ENCODE results near the gene ST3GAL5.
"Not testable (repeated sequence)": the region's sequence is repeated elsewhere in the genome, so short reads cannot be mapped to it uniquely, and the experiment has no call there.

ST3GAL5 gene

GRCh38 chr2:85830645-85831044 lies 58.1 kb downstream of the ST3GAL5 start:
- DNase-seq: no peak

DNA sequence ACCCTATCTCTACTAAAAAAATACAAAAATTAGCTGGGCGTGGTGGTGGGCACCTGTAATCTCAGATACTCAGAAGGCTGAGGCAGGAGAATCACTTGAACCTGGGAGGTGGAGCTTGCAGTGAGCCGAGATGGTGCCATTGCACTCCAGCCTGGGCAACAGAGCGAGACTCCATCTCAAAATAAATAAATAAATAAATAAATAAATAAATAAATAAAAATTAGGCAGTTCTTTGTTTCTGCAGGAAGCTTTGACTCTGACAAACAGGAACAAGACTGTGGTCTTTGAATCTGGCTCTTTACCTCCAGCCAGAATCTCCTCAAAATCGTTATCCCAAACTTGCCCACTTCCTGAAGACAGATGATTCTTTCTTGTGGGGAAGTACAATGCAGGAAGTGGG lies 59.4 kb downstream of the ST3GAL5 start:
- DNase-seq: not testable (repeated sequence)

DNA sequence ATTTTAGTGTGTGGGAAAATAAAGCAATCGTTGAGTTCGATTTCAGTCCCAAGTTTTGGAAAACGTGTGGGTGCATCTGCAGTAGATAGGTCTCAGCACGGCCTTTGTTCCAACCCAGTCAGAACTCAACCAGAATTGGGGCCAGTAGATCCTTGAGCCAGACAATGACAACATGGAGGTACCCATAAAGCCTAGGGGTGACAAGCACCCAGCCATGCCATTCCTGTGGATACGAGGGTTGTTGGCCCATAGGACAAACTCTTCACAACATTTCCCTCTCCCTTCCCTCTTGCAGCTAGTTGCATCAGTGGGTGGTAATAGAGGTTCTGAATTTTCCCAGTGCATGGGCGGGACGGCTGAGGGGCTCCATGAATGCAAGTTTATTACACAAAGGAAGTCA lies 60.1 kb downstream of the ST3GAL5 start:
- DNase-seq: no peak

GRCh38 chr2:85827879-85828569 lies 60.8 kb downstream of the ST3GAL5 start:
- no peak for DNase-seq

DNA sequence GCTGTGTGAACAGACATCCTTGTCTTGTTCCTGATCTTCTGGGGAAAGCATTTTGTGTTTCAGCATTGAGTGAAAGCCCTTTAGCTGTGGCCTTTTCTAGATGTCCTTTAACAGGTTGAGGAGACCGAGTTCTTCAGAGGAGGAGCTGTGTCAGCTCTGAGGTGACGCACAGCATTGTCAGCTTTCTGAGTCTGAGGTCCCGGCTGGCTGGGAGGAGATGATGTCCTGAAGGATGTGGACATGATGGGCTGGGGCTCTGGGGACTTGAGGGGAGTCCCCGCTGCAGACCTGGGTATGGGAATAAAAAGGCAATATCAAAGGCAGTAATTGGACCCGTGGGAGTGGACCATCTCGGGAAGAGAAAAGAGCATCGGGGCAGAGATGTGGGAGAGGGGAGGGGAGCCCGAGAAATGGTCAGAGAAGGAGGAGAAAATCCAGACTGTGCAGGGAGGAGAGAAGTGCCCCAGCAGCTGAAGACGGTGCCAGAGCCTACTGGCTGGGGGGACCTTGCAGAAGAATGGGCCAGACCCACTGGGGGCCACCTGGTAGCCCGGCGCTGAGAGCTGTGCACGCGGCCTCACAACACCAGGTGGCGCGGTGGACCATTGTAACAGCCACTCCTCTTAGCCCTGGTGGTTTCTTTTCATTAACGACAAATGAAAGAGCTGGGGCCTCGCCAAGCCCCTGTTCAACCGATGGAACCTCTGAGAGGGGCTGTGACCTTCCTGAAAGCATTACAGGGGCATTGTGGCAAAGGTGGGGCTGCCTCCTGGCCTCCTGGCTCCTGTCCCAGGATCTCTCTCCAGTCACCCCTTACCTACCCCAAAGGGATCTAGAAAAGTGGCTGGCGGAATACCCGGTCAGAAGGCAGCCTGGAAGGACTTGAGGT lies 61.6 kb downstream of the ST3GAL5 start:
- DNase-seq: peak; percentile 83

- no peak for DNase-seq
Measured at GRCh38 chr2:85823951-85824350, 64.8 kb downstream of the ST3GAL5 start.

DNA sequence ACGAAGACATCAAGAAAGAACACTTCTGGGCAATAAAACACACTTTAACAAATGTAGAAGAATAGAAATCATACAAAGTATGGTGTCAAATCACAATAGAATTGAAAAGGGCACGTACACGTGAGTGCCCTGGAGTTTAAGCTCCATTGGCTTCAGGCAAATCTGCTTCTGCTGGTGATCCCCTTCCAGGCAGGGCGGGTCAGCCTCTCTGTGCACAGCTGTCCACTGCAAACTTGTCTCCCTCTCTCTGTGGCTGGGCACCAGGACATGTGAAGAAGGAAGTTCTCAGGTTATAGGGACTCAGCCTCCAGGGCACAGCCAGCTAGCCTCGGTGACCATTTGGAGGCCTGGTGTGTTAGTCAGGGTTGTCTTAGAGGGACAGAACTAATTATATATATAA lies 66.0 kb downstream of the ST3GAL5 start:
- peak; percentile 11 for DNase-seq

DNA sequence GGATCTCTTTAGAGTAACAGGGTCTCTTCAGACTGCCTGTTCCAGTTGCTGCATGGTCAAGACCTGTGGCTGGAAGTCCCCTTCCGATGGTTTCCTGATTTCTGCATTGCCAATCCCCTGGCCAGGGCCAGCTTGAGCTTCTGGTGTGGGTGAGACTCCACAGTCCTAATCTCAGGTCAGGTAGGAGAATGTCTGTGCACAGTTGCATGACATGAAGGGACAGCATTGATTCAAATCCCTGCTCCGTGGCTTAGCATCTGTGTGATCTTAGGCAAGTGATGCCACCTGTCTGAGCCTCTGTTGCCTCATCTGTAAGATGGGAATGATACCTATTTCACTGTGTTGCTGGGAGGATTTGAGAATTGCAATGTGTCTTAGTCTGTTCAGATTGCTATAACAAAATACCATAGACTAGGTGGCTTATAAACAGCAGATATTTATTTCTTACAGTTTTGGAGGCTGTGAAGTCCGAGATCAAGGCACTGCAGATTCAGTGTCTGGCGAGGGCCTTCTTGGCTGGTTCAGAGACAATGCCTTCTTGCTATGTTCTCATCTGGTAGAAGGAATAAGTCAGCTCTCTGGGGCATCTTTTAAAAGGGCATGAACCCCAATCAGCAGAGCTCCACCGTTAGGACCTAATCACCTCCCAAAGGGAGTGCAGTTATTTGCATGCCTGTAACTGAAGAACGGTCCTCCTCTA lies 68.8 kb downstream of the ST3GAL5 start:
- peak; percentile 4 for DNase-seq

GRCh38 chr2:85814802-85815550 lies 73.8 kb downstream of the ST3GAL5 start:
- DNase-seq: no peak

GRCh38 chr2:85813982-85814801 lies 74.6 kb downstream of the ST3GAL5 start:
- peak; percentile 93 for DNase-seq

GRCh38 chr2:85813211-85813981 lies 75.4 kb downstream of the ST3GAL5 start:
- DNase-seq: peak; percentile 20

DNA sequence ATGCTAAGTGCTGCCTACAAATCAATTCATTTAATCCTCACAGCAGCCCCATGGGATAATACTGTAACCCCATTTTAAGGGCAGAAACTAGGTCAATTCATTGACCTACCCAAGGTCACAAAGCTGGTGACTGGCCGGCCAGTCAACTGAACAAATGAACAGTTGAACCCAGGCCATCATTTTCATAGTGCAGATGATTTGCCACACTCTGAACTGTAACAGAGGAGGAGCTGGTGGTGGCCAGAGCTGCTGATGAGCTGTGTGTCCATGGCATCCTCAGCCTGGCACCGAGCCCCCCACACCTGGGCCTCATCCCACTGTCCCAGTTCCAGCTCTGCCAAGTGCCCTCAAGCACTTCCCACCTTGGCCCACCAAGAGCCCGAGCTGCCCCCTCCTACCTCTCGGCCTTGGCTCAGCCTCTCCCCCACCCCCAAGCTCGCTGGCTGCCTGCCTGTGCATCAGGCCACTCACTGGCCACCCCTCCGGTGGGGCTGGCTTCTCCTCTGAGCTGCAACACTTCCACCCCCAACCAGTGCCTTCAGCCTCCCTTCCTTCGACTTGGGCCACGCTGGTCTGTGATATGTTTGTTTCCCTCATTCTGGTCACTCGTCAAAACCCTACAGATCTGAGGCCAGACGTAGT lies 76.6 kb downstream of the ST3GAL5 start:
- peak; percentile 41 for DNase-seq

DNA sequence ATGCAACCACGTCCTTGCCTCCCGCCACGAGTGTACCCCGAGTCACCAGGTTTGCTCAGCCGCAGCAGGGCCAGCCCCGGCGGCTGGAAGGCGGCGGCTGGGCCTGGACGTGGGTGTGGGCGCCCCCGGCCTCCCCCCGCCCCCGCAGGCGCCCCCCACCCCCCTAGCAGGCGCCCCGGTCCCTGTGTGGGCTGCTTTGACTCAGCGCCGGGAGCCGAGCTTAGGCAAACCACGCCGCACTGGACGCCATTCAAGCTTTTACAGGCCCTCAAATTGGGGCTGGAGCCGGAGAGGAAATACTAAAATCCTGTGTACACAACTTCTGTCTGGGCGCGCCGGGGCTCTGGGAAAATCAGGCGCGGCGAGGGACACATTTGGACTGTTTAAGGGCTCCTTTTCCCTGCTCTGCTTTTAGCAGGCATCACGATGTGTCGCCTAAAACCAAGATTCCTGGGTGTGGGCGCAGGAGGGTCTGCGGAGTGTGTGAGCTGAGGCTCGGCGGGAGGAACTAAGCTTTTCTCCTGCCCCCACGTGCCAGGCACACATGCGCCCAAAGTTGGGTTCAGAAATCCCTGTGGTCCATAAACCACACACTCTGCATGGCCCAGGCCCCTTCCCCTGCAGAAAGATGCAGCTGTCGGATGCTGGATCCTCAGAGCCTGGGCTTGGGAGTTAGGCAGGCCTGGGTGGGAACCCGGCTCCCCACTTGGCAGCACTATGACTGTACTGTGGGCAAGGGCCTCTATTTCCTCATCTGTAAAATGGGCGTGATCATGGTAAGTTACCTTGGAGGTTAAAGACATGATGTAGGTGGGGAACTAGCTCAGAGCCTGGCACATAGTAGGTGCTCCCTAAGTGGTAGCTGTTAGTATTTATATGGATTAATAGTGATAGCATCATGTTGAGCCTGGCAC lies 77.4 kb downstream of the ST3GAL5 start:
- peak; percentile 85 for DNase-seq

DNA sequence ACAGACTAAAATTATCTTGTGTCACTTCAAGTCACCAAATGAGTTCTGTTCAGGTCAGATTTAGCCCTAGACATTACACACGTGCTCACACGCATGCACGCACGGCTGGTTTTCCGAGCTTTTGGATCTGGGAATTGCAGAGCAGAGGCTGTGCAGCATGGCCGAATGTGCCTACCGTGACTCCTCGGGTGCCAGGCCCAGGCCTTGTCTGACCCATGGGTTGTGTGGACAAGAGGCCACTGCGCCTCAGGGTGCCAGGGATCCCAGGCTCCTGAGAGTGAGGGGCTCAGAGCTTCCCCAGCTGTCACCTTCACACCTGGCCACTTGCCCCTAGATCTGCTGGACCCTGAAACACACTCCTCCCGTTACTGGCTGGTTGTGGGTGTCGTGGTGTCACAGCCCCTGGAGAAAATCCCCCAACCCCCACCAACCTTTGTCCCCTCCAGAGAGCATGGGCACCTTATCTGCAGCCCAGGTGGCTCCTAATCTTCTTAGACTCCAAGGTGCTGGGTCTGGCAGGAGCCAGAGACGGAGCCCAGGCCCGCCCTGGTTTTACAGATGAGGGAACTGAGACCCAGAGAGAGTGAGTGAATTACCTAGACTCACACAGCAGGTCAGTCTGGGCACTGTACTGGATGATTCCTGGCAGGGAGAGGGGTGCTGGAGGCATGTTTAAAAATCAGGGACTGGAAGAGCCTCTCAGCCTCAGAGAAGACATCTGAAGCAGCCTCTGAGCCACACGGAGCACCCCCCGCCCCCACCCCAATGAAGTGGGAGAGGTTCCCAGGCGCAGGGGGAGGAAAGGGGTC lies 78.2 kb downstream of the ST3GAL5 start:
- no peak for DNase-seq

DNA sequence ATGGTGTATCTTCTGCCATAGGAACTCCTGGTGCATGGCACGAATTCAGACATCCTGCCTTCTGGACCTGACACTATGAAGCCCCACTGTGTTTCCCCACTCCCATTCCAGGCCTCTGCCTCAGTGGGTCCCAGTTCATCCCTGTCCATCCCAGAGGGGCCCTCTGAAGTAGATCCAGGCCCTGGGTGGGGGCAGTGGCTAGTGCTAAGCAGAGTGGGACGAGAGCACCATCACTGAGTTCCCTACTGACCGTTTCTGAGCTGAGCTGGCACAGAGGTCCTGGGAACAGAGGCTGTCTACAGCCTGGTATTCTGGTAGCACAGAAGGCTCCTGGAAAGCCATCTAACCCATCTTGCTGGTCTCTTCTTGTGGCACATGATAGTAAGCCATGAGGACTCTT lies 81.0 kb downstream of the ST3GAL5 start:
- peak; percentile 10 for DNase-seq

DNA sequence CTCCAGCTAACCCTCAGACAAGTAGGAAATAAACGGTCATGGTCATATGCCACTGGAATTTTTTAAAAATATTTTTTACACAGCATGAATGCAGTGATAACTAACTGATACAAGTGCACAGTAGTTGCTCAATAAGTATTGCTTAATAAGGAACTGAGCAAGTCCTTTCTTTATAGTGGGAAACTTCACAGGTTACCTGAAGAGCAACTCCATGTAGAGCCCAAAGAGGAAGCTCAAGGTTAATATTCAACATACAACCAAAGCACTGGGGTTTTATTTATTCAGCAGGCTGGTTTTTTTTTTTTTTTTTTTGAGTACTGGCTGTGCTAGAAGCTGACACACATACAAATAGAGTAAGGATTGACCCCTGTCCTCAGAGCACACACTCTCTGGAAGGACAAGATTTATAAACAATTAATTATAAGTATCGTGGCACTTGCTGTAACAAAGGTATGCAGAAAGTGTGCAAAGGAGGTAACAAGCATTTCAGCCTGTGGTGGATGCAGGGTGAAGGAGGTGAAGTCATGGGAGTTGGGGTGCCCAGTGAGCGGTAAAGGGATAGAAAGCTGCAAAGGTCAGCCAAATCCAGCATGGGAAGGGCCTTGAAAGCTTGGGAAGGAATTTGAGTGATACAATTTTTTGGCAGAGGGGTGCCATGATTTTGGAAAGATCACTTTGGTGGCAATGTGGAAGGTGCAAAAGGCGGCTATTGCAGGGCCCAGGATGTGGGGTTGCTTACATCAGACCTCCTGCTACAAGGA lies 82.3 kb downstream of the ST3GAL5 start:
- DNase-seq: peak; percentile 1

- DNase-seq: peak; percentile 19
Measured at GRCh38 chr2:85804583-85804982, 84.2 kb downstream of the ST3GAL5 start.

Data from femur (tissue), 1 donor.